NCI-H510A treated with DMSO at 0.1 percent for 48 hours (cell line): Measurements from ENCODE around the gene LRP8.
"Not testable (repeated sequence)": the region's sequence is repeated elsewhere in the genome, so short reads cannot be mapped to it uniquely, and the experiment has no call there.

Source experiments
- DNase-seq: peaks from one replicate; lab custom pipeline; 2025; lab: John Stamatoyannopoulos, UW

The LRP8 gene

GRCh38 chr1:53283156-53283555 lies 44.7 kb downstream of the LRP8 start:
- not testable (repeated sequence) for DNase-seq

- no peak for DNase-seq
These were observed 46.7 kb downstream of the LRP8 start for GRCh38 chr1:53281133-53281532.

- no peak for DNase-seq
These were observed 47.4 kb downstream of the LRP8 start for GRCh38 chr1:53280496-53280895.

GRCh38 chr1:53279296-53280200 lies 48.3 kb downstream of the LRP8 start:
- no peak for DNase-seq

- peak; percentile 18 for DNase-seq
These were observed 49.6 kb downstream of the LRP8 start for GRCh38 chr1:53278298-53278725.

- DNase-seq, result no peak
These were observed 50.5 kb downstream of the LRP8 start for GRCh38 chr1:53277326-53277725.

GRCh38 chr1:53276902-53277281 lies 51.0 kb downstream of the LRP8 start:
- DNase-seq, result no peak

- no peak for DNase-seq
These were observed 51.5 kb downstream of the LRP8 start for GRCh38 chr1:53276153-53276901.

GRCh38 chr1:53275566-53275965 lies 52.3 kb downstream of the LRP8 start:
- no peak for DNase-seq

GRCh38 chr1:53274541-53275185 lies 53.2 kb downstream of the LRP8 start:
- DNase-seq, result no peak

GRCh38 chr1:53274026-53274425 lies 53.8 kb downstream of the LRP8 start:
- DNase-seq, result no peak

- DNase-seq, result no peak
These were observed 54.3 kb downstream of the LRP8 start for GRCh38 chr1:53273526-53273925.

GRCh38 chr1:53272349-53272748 lies 55.5 kb downstream of the LRP8 start:
- DNase-seq, result no peak

- no peak for DNase-seq
These were observed 56.3 kb downstream of the LRP8 start for GRCh38 chr1:53271446-53272090.

GRCh38 chr1:53270873-53271272 lies 57.0 kb downstream of the LRP8 start:
- DNase-seq, result no peak

- no peak for DNase-seq
These were observed 57.8 kb downstream of the LRP8 start for GRCh38 chr1:53270107-53270506.

GRCh38 chr1:53267761-53268160 lies 60.1 kb downstream of the LRP8 start:
- DNase-seq, result no peak

- no peak for DNase-seq
These were observed 61.8 kb downstream of the LRP8 start for GRCh38 chr1:53266038-53266437.

GRCh38 chr1:53265581-53265980 lies 62.3 kb downstream of the LRP8 start:
- no peak for DNase-seq

GRCh38 chr1:53264048-53264447 lies 63.8 kb downstream of the LRP8 start:
- DNase-seq, result no peak

- no peak for DNase-seq
These were observed 65.9 kb downstream of the LRP8 start for GRCh38 chr1:53262000-53262399.

GRCh38 chr1:53260631-53261247 lies 67.1 kb downstream of the LRP8 start:
- DNase-seq, result no peak
